Kidney (tissue), 14 donors: Measurements from ENCODE around the gene KCNIP3. TPM values are rescaled to one million over a fixed set of nuclear protein-coding genes. Genes with fewer than 3 reads are reported as not detected.

ENCODE experiments used
- DNase-seq, 5 donors: peaks; one replicate each; pipeline ENCODE4 v3.0.0-alpha.2; 2013 to 2020
- FAIRE-seq: peaks from 2 replicates; lab custom pipeline; 2012; peaks lifted over from hg19 to GRCh38; lab: Jason Lieb, UNC
- H3K27ac ChIP-seq, 2 donors: one replicate each; pipeline ENCODE4 v1.7.0; 2013; ENCODE audit warnings: low read depth in 2 of 2, low read length in 2 of 2, inconsistent platforms in 1 of 2
- H3K27me3 ChIP-seq: one replicate; pipeline ENCODE4 v1.7.1; 2013; ENCODE audit warnings: low read length, inconsistent platforms; ENCODE audit not compliant: control insufficient read depth, insufficient read depth
- H3K36me3 ChIP-seq, 3 donors: one replicate each; pipeline versions ENCODE4 v1.7.0 to v1.7.1; 2013; ENCODE audit warnings: low read length in 3 of 3, control low read depth in 1 of 3, inconsistent platforms in 1 of 3; ENCODE audit not compliant: insufficient read depth in 3 of 3, control insufficient read depth in 2 of 3
- H3K4me1 ChIP-seq, 3 donors: one replicate each; pipeline versions ENCODE4 v1.7.0 to v1.7.1; 2013; ENCODE audit warnings: low read length in 3 of 3, inconsistent platforms in 1 of 3, low read depth in 1 of 3; ENCODE audit not compliant: control insufficient read depth in 2 of 3, insufficient read depth in 2 of 3
- H3K4me3 ChIP-seq, 3 donors: one replicate each; pipeline versions ENCODE4 v1.7.0 to v1.8.1; 2013; ENCODE audit warnings: low read length in 3 of 3, control low read depth in 1 of 3, inconsistent platforms in 1 of 3
- H3K9ac ChIP-seq, 3 donors: one replicate each; pipeline versions ENCODE4 v1.7.0 to v1.7.1; 2013; ENCODE audit warnings: low read length in 3 of 3, control low read depth in 1 of 3, inconsistent platforms in 1 of 3
- H3K9me3 ChIP-seq, 3 donors: one replicate each; pipeline versions ENCODE4 v1.7.0 to v1.7.1; 2013; ENCODE audit warnings: low read length in 3 of 3, control low read depth in 1 of 3, inconsistent platforms in 1 of 3; ENCODE audit not compliant: control insufficient read depth in 2 of 3, insufficient read depth in 1 of 3
- intact Hi-C: fragments of 100-400 bp; cut with DNase I; formaldehyde crosslinking; loops from one replicate; pipeline ENCODE4 v1.11.1; 2022
- polyA plus RNA-seq: library from polyadenylated mRNA; stranded (reverse); fragments of 350-450 nt; fragmentation: Illumina TruSeq; extraction: RNeasy Lipid Tissue Mini Kit (QIAGEN cat#74804); gene quantifications from one replicate; pipeline ENCODE4 v1.2.3, GENCODE V29; 2014; ENCODE audit warnings: low read depth, low replicate concordance; ENCODE audit not compliant: insufficient read depth
- total RNA-seq: library from RNA; stranded (reverse); fragmentation: NEBNext Ultra II Directional; extraction: Animal tissue kit (Norgen Biotek cat#: 25700); gene quantifications from one replicate; pipeline ENCODE4 v1.2.1, GENCODE V29; 2021
- TF ChIP-seq, protein P1 (sequence below): IDR thresholded peaks from 3 replicates; pipeline ENCODE4 v1.5.1; 2012; ENCODE audit warnings: mild to moderate bottlenecking, moderate library complexity, borderline replicate concordance; ENCODE audit not compliant: insufficient read depth; ENCODE audit errors: extremely low read depth
- donor health status: control.
- donor health status: control.
- donor health status: control.
- donor health status: control.
- donor health status: control.
- donor health status: DM: yes; HTN: yes; CAD: no.
- donor health status: Normal renal cell carcinoma (clear cell type).

Gene KCNIP3
- total and polyA plus RNA-seq, 2 donors from 2014 or later = 14.8 to 27.6 TPM

DNA sequence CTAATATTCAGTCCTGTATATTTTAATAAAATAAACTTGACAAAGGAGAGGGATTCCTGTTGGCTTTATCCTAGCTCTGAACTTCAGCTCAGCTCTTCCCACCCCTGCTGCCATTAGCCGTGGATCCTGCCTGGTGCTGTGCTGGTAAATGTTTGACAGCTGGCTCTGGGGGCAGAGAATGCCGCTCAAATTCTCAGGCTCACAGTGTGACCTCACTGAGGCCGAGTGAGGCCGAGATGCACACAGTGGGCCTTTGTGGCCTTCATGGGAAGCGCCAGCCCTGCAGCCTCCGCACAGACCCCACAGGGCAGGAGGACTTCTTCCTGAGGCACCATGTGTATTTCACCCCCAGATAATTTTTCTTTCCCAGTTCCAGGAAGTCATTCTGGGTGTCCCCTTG, 88.9 kb downstream of the KCNIP3 start:
- H3K9ac ChIP-seq = no peak overlapping the region
- H3K4me3 ChIP-seq = no peak overlapping the region
- H3K27me3 ChIP-seq = no peaks in the 10 kb centered on the region
- TF ChIP-seq, protein P1, sequence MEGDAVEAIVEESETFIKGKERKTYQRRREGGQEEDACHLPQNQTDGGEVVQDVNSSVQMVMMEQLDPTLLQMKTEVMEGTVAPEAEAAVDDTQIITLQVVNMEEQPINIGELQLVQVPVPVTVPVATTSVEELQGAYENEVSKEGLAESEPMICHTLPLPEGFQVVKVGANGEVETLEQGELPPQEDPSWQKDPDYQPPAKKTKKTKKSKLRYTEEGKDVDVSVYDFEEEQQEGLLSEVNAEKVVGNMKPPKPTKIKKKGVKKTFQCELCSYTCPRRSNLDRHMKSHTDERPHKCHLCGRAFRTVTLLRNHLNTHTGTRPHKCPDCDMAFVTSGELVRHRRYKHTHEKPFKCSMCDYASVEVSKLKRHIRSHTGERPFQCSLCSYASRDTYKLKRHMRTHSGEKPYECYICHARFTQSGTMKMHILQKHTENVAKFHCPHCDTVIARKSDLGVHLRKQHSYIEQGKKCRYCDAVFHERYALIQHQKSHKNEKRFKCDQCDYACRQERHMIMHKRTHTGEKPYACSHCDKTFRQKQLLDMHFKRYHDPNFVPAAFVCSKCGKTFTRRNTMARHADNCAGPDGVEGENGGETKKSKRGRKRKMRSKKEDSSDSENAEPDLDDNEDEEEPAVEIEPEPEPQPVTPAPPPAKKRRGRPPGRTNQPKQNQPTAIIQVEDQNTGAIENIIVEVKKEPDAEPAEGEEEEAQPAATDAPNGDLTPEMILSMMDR = no peak
- intact Hi-C loops = no loop called here
- H3K9me3 ChIP-seq = no peaks in the 10 kb centered on the region
- DNase-seq (peak in 1 of 5 donors; percentile 45), FAIRE-seq (no peak)
- H3K36me3 ChIP-seq = no peaks in the 10 kb centered on the region
- H3K4me1 ChIP-seq = peaks cover 0 to 5% (median 3%) of the 10 kb centered on the region in 3 donors
- H3K27ac ChIP-seq = no peak overlapping the region

DNA sequence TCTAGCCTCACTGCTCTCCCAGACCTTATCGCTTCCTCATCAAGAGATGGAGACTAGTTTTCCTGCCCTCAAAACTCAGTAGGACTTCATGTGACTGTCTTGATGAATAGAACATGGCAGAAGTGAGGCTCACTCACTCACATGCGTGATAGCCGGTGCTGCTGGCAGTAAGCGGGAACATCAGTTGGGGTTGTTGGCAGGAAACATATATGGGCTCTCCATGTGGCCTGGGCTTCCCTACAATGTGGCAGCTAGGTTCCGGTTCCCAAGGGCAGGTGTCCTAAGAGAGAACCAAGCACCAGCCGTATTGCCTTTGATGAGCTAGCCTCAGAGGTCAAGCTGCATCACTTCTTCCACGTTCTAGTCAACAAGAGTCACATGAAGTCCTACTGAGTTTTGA, 90.2 kb downstream of the KCNIP3 start:
- Histone ChIP-seq H3K9me3 (no peaks in the 10 kb centered on the region), H3K9ac (no peak overlapping the region), H3K36me3 (no peaks in the 10 kb centered on the region), H3K27ac (no peak overlapping the region), H3K27me3 (no peaks in the 10 kb centered on the region), H3K4me3 (no peak overlapping the region), H3K4me1 (peaks cover 0 to 5% (median 3%) of the 10 kb centered on the region in 3 donors)
- no peak for FAIRE-seq
- no peak for DNase-seq
- intact Hi-C loops = no loop called here
- TF ChIP-seq, protein P1 = no peak

DNA sequence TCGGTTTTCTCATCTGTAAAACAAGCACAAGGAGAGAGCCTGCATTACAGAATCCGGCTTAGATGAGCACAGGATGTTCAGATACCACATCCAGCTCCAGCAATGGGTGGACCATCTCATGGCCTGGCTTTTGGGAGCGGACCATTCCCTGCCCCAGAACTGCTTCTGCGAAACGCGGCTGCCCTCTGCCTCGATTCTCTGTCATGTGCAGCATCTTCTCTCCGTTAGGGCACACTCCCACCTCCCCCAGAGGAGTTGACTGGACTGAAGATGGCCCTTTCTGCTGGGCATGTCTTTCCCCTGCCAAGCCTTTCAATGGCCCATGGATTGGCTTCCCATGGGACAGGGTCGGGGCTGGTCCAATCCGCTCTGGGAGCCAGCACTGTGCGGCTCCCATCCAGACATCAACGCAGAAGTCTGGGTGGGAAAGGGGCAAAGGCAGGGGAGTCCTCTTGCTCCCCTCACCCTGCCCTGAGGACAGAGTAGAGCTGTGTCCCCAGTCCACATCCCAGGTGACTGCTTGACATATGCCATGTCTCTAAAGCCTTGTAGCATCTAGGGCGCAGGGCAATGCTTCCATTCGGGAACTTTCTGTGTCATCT, 91.0 kb downstream of the KCNIP3 start:
- FAIRE-seq = no peak
- H3K27me3 ChIP-seq = no peaks in the 10 kb centered on the region
- no peaks in the 10 kb centered on the region for H3K9me3 ChIP-seq
- H3K9ac ChIP-seq = no peak overlapping the region
- H3K4me3 ChIP-seq = no peak overlapping the region
- TF ChIP-seq, protein P1 = no peak
- peak in 1 of 5 donors; percentile 35 for DNase-seq
- no peaks in the 10 kb centered on the region for H3K36me3 ChIP-seq
- peaks cover 0 to 5% (median 3%) of the 10 kb centered on the region in 3 donors for H3K4me1 ChIP-seq
- no peak overlapping the region for H3K27ac ChIP-seq
- intact Hi-C loops = no loop called here

DNA sequence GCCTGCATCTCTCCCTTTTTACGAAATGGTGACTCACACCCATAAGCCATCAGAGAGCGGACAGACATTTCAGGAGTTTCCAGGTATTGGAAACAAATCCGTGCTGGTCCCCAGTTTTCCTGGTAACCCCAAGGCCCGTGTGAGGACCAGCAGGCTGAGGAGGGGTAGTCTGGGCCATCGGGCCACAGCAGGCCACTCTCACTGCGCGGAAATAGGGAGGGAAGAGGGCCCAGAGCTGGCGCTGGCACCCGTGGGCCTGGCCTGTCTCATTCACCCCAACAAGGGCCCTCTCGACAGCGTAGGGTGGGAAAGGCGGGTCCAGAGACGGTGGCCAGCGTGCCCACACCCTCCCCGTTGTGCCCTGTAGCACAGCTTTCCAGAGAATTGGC, 91.7 kb downstream of the KCNIP3 start:
- Histone ChIP-seq H3K4me3 (no peak overlapping the region), H3K36me3 (no peaks in the 10 kb centered on the region), H3K27me3 (no peaks in the 10 kb centered on the region), H3K4me1 (peaks cover 0 to 5% (median 3%) of the 10 kb centered on the region in 3 donors), H3K9ac (no peak overlapping the region), H3K27ac (no peak overlapping the region), H3K9me3 (no peaks in the 10 kb centered on the region)
- TF ChIP-seq, protein P1 = no peak
- intact Hi-C loops = no loop called here
- DNase-seq = no peak
- no peak for FAIRE-seq
